Osteoblast (primary cell): Measurements from ENCODE around the gene FAS. TPM values are rescaled to one million over a fixed set of nuclear protein-coding genes. Genes with fewer than 3 reads are reported as not detected.
"Not testable (repeated sequence)": the region's sequence is repeated elsewhere in the genome, so short reads cannot be mapped to it uniquely, and the experiment has no call there.

Experiments used
- DNase-seq: peaks from one replicate; pipeline ENCODE4 v3.0.0; 2011; ENCODE audit warnings: low spot score, mixed read lengths; ENCODE audit not compliant: insufficient read length; ENCODE audit errors: missing footprints
- H2AFZ ChIP-seq: 2 replicates; pipeline ENCODE4 v1.6.0; 2011; ENCODE audit warnings: mild to moderate bottlenecking, low read length
- H3K27ac ChIP-seq: 2 replicates; pipeline ENCODE4 v1.5.1; 2011; ENCODE audit warnings: mild to moderate bottlenecking, low read depth, low read length, moderate library complexity
- H3K27me3 ChIP-seq: 2 replicates; pipeline ENCODE4 v1.6.0; 2012; ENCODE audit warnings: mild to moderate bottlenecking, control low read depth, inconsistent platforms, low read length, moderate library complexity; ENCODE audit not compliant: insufficient read depth
- H3K36me3 ChIP-seq: 2 replicates; pipeline ENCODE4 v1.5.1; 2011; ENCODE audit warnings: mild to moderate bottlenecking, low read length, control low read depth, moderate library complexity; ENCODE audit not compliant: insufficient read depth
- H3K4me1 ChIP-seq: 2 replicates; pipeline ENCODE4 v1.5.1; 2011; ENCODE audit warnings: mild to moderate bottlenecking, low read length, control low read depth, moderate library complexity; ENCODE audit not compliant: insufficient read depth
- H3K4me2 ChIP-seq: 2 replicates; pipeline ENCODE4 v1.6.0; 2011; ENCODE audit warnings: mild to moderate bottlenecking, low read length; ENCODE audit not compliant: insufficient read depth
- H3K4me3 ChIP-seq: fragments of 200-600 bp; sonication (generic); 3 replicates; pipeline ENCODE4 v1.5.1; 2012; ENCODE audit warnings: mild to moderate bottlenecking, low read length, inconsistent platforms; ENCODE audit not compliant: insufficient read depth
- H3K79me2 ChIP-seq: 2 replicates; pipeline ENCODE4 v1.6.0; 2012; ENCODE audit warnings: mild to moderate bottlenecking, low read length, control low read depth, inconsistent platforms; ENCODE audit not compliant: insufficient read depth
- H3K9me3 ChIP-seq: 2 replicates; pipeline ENCODE4 v1.5.1; 2011; ENCODE audit warnings: low read depth, low read length, control low read depth
- H4K20me1 ChIP-seq: 2 replicates; pipeline ENCODE4 v1.6.0; 2012; ENCODE audit warnings: mild to moderate bottlenecking, low read length, control low read depth; ENCODE audit not compliant: insufficient read depth
- CTCF ChIP-seq: IDR thresholded peaks from 2 replicates; pipeline ENCODE4 v1.5.1; 2011; ENCODE audit warnings: mild to moderate bottlenecking, low read depth, low read length, moderate library complexity; ENCODE audit errors: extremely low read depth
- total RNA-seq: library from RNA; depleted of rRNA; stranded (reverse); fragments of >200 nt; gene quantifications from 2 replicates; pipeline ENCODE4 v1.2.3, GENCODE V29; 2012

FAS gene
- total RNA-seq, 1 donor, result 49.6 TPM

GRCh38 chr10:89003344-89003743 lies 12.7 kb downstream of the FAS start:
- Histone ChIP-seq H3K9me3 (no peaks in the 10 kb centered on the region), H3K79me2 (peaks cover 51% of the 10 kb centered on the region), H3K27ac (no peak overlapping the region), H3K36me3 (peaks cover 38% of the 10 kb centered on the region), H2AFZ (no peak overlapping the region), H3K4me1 (peaks cover 18% of the 10 kb centered on the region), H3K4me2 (no peak overlapping the region), H3K4me3 (no peak overlapping the region), H3K27me3 (no peaks in the 10 kb centered on the region), H4K20me1 (no peaks in the 10 kb centered on the region)
- no peak for TF ChIP-seq CTCF
- no peak for DNase-seq

GRCh38 chr10:89007129-89007893 lies 16.7 kb downstream of the FAS start:
- DNase-seq, result no peak
- TF ChIP-seq CTCF, result no peak
- Histone ChIP-seq H3K4me2 (no peak overlapping the region), H3K36me3 (peaks cover 76% of the 10 kb centered on the region), H3K9me3 (no peaks in the 10 kb centered on the region), H3K4me3 (no peak overlapping the region), H3K79me2 (peaks cover 18% of the 10 kb centered on the region), H3K27me3 (no peaks in the 10 kb centered on the region), H2AFZ (no peak overlapping the region), H4K20me1 (no peaks in the 10 kb centered on the region), H3K4me1 (no peaks in the 10 kb centered on the region), H3K27ac (no peak overlapping the region)

- H3K27ac ChIP-seq, H3K79me2 ChIP-seq, H3K27me3 ChIP-seq, H3K4me2 ChIP-seq, H3K4me1 ChIP-seq, H3K9me3 ChIP-seq, DNase-seq, H3K4me3 ChIP-seq, H4K20me1 ChIP-seq, H2AFZ ChIP-seq: not testable (repeated sequence)
- H3K36me3 ChIP-seq, result peaks cover 54% of the 10 kb centered on the region
Measured at GRCh38 chr10:89018700-89019346, 28.2 kb downstream of the FAS start.

- TF ChIP-seq CTCF, result no peak
- H3K4me1 ChIP-seq, result no peaks in the 10 kb centered on the region
- H3K79me2 ChIP-seq, result no peaks in the 10 kb centered on the region
- H3K4me2 ChIP-seq, result no peak overlapping the region
- H3K27me3 ChIP-seq, result no peaks in the 10 kb centered on the region
- H3K27ac ChIP-seq, result no peak overlapping the region
- H4K20me1 ChIP-seq, result no peaks in the 10 kb centered on the region
- DNase-seq, result no peak
- no peak overlapping the region for H2AFZ ChIP-seq
- H3K9me3 ChIP-seq, result no peaks in the 10 kb centered on the region
- no peak overlapping the region for H3K4me3 ChIP-seq
- H3K36me3 ChIP-seq, result peaks cover 49% of the 10 kb centered on the region
Measured at GRCh38 chr10:89019569-89020327, 29.1 kb downstream of the FAS start.

- H3K79me2 ChIP-seq, H3K27ac ChIP-seq, H3K9me3 ChIP-seq, H4K20me1 ChIP-seq, H3K4me1 ChIP-seq, H3K4me2 ChIP-seq, H3K27me3 ChIP-seq, H3K4me3 ChIP-seq, DNase-seq, H2AFZ ChIP-seq: not testable (repeated sequence)
- peaks cover 36% of the 10 kb centered on the region for H3K36me3 ChIP-seq
Measured at GRCh38 chr10:89021526-89021925, 30.9 kb downstream of the FAS start.
